GM12874 (cell line): ENCODE measurements around the gene ITGAX.

Experiments
- TF ChIP-seq, protein P1 (sequence below): IDR thresholded peaks from 2 replicates; pipeline ENCODE4 v1.5.1; 2011; ENCODE audit warnings: low read depth, mild to moderate bottlenecking, control low read depth, low read length, moderate library complexity; ENCODE audit not compliant: insufficient read depth

ITGAX gene

DNA sequence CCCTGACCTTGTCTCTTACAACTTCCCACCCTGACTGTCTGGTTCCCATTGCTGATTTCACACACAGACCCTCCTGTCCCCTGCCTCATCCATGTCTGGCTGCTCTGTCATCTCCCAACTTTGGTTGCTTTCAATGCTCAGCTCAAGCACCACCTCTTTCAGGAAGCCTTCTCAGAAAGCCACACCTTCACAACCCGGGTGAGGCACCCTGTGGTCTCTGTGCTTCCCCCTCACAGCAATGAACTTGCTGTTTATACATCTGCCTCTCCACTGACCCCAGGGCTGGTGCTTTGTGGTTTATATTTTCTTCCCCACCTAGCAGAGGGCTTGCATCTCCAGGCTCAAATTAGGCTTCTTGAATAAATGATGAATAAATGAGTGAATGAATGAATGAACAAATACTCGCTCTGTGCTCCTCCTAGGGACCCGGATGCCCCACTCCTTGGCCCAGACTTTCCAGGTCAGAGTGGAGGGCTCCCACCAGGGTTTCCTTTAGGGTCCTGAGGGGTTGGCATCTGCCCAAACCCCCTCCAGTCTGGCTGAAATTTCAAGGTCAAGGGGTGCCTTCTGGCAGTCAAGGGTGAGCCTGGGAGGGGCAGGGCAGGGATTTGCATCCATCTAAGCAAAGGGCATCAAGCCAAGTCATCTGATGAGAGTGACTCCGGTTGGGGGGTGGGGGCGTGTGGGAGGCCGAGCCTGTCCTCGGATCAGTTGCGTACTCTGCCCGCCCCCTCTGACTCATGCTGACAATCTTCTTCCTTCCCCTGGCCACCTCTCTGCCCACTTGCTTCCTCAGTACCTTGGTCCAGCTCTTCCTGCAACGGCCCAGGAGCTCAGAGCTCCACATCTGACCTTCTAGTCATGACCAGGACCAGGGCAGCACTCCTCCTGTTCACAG is at the start of gene ITGAX:
Gene ITGAX (plus strand): TSS at position 783 of the 898 bp plus-strand sequence. CDS start 79 bp downstream, at position 862.
- TF ChIP-seq, protein P1, sequence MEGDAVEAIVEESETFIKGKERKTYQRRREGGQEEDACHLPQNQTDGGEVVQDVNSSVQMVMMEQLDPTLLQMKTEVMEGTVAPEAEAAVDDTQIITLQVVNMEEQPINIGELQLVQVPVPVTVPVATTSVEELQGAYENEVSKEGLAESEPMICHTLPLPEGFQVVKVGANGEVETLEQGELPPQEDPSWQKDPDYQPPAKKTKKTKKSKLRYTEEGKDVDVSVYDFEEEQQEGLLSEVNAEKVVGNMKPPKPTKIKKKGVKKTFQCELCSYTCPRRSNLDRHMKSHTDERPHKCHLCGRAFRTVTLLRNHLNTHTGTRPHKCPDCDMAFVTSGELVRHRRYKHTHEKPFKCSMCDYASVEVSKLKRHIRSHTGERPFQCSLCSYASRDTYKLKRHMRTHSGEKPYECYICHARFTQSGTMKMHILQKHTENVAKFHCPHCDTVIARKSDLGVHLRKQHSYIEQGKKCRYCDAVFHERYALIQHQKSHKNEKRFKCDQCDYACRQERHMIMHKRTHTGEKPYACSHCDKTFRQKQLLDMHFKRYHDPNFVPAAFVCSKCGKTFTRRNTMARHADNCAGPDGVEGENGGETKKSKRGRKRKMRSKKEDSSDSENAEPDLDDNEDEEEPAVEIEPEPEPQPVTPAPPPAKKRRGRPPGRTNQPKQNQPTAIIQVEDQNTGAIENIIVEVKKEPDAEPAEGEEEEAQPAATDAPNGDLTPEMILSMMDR = no peak

- TF ChIP-seq, protein P1 = no peak
Measured at GRCh38 chr16:31305219-31305618, 49.8 kb upstream of the ITGAX start.

GRCh38 chr16:31322500-31322899 is 32.5 kb upstream of the ITGAX start:
- TF ChIP-seq, protein P1 = no peak

- TF ChIP-seq, protein P1 = no peak
Measured at GRCh38 chr16:31323959-31324629, 30.9 kb upstream of the ITGAX start.

DNA sequence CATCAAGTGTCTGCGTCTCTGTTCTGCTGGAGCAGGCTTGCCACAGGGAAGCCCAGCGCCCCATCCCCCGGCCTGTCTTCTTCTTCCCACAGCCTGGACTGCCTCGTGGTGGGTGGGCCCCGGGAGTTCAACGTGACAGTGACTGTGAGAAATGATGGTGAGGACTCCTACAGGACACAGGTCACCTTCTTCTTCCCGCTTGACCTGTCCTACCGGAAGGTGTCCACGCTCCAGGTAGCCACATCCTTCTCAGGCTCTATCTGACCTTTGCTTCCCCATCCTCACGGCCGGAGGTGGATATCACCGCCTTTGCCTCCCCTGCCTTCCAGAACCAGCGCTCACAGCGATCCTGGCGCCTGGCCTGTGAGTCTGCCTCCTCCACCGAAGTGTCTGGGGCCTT is 29.8 kb upstream of the ITGAX start:
- TF ChIP-seq, protein P1 = no peak

DNA sequence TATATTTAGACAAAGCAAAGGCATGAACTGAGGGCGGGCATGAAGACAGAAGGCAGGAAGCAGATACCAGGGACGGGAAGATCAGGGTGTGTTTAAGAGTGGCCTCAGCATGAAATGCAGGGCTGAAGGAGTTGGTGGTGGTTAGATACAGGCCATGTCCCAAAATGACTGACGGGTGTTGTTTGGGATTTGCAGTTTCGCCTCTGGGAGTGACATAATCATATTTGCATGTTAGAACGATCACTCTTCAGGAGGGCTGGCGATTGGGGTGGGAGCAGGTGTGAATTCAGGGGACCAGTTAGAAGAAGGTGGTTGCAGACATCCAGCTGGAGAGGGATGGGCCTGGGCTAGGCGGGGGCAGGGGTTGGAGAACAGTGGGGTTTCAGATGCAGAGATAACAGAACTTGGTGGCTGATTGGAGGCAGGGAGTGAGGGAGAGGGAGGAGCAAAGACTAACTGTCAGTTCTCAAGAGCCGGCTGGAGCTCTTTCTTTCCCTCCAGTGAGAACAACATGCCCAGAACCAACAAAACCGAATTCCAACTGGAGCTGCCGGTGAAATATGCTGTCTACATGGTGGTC is 27.2 kb upstream of the ITGAX start:
- TF ChIP-seq, protein P1 = no peak
